ENCODE data around the gene CEP97.
"Not testable (repeated sequence)": the region's sequence is repeated elsewhere in the genome, so short reads cannot be mapped to it uniquely, and the experiment has no call there.

CEP97 gene

GRCh38 chr3:101702726-101703125 lies 21.7 kb upstream of the CEP97 start:
- DNase-seq, result no peak

- no peak for DNase-seq
Observed at GRCh38 chr3:101703169-101703568, 21.2 kb upstream of the CEP97 start.

DNA sequence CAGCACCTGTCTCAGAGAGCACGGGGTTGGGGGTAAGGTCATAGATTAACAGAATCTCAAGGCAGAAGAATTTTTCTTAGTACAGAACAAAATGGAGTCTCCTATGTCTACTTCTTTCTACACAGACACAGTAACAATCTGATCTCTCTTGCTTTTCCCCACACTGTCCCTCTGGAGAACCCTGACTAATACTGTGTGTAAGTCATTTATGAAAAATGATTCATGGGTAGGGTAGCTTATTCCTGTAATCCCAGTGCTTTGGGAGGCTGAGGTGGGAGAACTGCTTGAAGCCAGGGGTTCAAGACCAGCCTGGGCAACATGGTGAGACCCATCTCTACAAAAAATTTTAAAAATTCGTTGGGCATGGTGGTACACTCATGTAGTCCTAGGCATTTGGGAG lies 19.8 kb upstream of the CEP97 start:
- DNase-seq, result not testable (repeated sequence)

- no peak for DNase-seq
Observed at GRCh38 chr3:101709126-101709525, 15.3 kb upstream of the CEP97 start.

- no peak for DNase-seq
Observed at GRCh38 chr3:101718455-101718854, 6.0 kb upstream of the CEP97 start.

- DNase-seq, result no peak
Observed at GRCh38 chr3:101719604-101720185, 4.7 kb upstream of the CEP97 start.

DNA sequence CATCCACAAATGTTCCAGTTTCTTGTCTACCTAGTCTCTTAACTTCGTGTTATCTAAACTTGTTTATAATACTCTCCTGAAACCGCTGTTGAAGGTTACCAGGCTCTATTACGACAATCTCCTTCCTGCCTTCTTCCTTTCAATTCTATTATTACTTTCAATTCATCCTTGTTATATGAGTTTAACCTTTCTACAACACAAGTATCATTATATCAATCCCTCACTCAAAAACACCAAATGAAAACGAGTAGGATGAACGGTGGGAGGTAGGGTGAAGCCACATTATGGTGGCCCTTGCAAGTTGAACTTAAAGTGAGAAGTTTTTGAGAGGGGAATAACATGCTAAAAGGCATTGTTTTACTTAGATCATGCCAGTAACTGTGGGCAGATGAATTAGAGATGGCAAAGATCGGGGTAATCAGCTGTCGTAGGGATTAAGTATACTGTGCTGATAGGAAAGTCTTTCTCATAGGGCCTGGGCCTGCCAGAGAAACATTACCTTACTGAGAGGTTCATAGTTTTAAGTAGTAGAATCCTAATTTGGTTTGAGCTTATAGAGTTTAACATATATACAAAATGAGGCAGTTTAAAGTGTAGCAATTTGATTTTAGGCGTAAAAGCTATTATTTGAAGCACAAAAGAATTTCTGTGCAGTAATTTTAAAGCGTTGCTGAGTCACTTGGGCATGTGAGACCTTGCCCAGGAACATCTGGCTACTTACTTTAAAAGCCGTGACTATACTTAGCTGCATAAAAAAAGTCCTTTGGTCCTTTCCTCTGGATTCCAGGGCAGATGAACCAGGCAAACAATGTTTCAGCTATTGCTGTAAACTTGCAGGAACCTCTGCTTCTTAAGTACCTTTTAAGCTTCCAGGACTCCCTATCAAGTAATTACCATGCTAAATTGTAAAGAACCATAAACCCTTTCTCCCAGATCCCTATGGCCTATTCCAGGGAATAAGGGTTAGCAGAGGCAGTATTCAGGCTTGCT lies 3.3 kb upstream of the CEP97 start:
- no peak for DNase-seq

- DNase-seq, result no peak
Observed at GRCh38 chr3:101722394-101723173, 1.8 kb upstream of the CEP97 start.

- DNase-seq, result peak; percentile 78
Observed at GRCh38 chr3:101725194-101725889, 928 bp downstream of the CEP97 start.

DNA sequence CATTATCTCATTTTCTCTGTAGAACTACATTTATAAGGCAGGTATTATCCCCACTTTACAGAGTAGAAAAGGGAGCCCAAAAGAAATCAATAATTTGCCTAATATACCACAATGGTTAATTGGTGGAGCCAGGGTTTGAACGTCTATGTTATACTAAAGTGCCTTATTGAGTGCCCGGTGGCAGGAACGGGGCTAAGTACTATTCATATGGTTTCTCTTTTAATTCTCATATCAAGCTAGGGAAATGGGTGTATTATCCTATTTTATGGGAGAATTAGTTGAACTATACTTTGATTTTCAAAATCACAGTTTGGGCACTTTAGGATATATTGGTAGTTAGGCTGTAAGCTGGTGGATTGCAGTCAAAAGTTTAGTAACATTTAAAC lies 1.5 kb downstream of the CEP97 start:
- no peak for DNase-seq

GRCh38 chr3:101729586-101729985 lies 5.2 kb downstream of the CEP97 start:
- DNase-seq, result no peak

GRCh38 chr3:101730839-101731238 lies 6.4 kb downstream of the CEP97 start:
- DNase-seq, result no peak

DNA sequence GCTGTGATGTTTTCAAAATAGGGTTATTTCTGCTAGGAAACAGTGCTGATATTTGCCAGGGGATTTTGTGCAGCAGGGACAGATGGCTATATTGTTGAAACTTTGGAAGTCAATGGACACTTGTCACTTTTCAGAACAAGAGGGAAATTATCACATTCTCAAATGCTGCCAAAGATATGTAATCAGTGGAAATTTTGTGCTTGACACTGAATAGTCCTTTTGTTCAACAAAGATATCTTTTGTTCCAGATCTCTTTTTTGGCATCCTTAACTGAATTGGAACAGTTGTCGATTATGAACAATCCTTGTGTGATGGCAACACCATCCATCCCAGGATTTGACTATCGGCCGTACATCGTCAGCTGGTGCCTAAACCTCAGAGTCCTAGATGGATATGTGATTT lies 7.8 kb downstream of the CEP97 start:
- no peak for DNase-seq

GRCh38 chr3:101735833-101736232 lies 11.4 kb downstream of the CEP97 start:
- DNase-seq, result no peak

GRCh38 chr3:101741914-101742313 lies 17.5 kb downstream of the CEP97 start:
- not testable (repeated sequence) for DNase-seq

- no peak for DNase-seq
Observed at GRCh38 chr3:101744811-101745210, 20.4 kb downstream of the CEP97 start.

- DNase-seq, result not testable (repeated sequence)
Observed at GRCh38 chr3:101745934-101746333, 21.5 kb downstream of the CEP97 start.

- DNase-seq, result not testable (repeated sequence)
Observed at GRCh38 chr3:101753386-101754113, 29.1 kb downstream of the CEP97 start.

DNA sequence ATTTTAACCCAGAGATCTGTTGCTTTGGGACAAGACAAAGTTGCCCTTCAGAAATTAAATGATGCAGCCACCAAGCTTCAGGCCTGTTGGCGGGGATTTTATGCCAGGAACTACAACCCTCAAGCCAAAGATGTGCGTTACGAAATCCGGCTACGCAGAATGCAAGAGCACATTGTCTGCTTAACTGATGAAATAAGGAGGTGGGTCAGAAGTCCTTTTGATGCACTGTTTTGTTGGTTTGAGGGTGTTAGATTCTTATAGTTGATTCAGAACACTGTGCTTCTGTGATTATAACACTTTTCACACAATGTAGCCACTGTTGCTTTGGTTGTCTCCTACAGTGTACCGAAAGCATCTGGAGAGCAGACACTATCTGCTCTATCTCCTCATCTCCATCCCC lies 33.8 kb downstream of the CEP97 start:
- DNase-seq, result no peak

- no peak for DNase-seq
Observed at GRCh38 chr3:101762041-101762646, 37.7 kb downstream of the CEP97 start.

- DNase-seq, result not testable (repeated sequence)
Observed at GRCh38 chr3:101777745-101778281, 53.4 kb downstream of the CEP97 start.
